Astrocyte (in vitro differentiated cells and primary cell): ENCODE data around the gene CCDC180.

Experiments used
- EZH2 ChIP-seq: IDR thresholded peaks from 2 replicates; pipeline ENCODE4 v1.6.1; 2012; ENCODE audit warnings: mild to moderate bottlenecking, low read length, inconsistent platforms; ENCODE audit not compliant: insufficient read depth
- TF ChIP-seq, protein P1 (sequence below): IDR thresholded peaks from 2 replicates; pipeline ENCODE4 v1.5.1; 2011; ENCODE audit warnings: low read depth, mild to moderate bottlenecking, inconsistent platforms, low read length, moderate library complexity; ENCODE audit not compliant: insufficient read depth

DNA sequence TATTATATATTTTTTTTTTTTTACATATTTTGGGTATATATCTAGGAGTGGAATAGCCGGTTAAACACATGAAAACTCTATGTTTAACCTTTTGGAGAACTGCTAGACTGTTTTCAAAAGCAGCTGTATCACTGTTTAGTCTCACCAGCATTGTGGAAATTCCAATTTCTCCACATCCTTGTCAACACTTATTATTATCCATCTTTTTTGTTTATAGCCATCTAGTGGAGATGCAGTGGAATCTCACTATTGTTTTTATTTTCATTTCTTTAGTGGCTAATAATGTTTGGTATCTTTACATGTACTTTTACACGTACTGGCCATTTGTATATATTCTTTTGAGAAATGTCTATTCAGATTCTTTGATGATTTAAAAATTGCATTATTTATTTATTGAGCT is 22.7 kb upstream of the CCDC180 start:
- no peak for TF ChIP-seq EZH2
- TF ChIP-seq, protein P1, sequence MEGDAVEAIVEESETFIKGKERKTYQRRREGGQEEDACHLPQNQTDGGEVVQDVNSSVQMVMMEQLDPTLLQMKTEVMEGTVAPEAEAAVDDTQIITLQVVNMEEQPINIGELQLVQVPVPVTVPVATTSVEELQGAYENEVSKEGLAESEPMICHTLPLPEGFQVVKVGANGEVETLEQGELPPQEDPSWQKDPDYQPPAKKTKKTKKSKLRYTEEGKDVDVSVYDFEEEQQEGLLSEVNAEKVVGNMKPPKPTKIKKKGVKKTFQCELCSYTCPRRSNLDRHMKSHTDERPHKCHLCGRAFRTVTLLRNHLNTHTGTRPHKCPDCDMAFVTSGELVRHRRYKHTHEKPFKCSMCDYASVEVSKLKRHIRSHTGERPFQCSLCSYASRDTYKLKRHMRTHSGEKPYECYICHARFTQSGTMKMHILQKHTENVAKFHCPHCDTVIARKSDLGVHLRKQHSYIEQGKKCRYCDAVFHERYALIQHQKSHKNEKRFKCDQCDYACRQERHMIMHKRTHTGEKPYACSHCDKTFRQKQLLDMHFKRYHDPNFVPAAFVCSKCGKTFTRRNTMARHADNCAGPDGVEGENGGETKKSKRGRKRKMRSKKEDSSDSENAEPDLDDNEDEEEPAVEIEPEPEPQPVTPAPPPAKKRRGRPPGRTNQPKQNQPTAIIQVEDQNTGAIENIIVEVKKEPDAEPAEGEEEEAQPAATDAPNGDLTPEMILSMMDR = no peak
